ENCODE measurements around the gene LURAP1L. TPM values are rescaled to one million over a fixed set of nuclear protein-coding genes. Genes with fewer than 3 reads are reported as not detected.

The LURAP1L gene
- total RNA-seq (not detected), polyA plus RNA-seq (not detected), total RNA-seq (not detected)

GRCh38 chr9:12774861-12775678 is at the start of gene LURAP1L:
Gene LURAP1L (plus strand): TSS chr9:12775020. CDS start chr9:12775716, 696 bp downstream.
- DNase-seq (no peak), ATAC-seq (no peak)
- Mint-ChIP-seq H3K27me3 (peaks cover 17 to 27% (median 22%) of the 10 kb centered on the region in 5 donors), H3K4me3 (peak within 1 kb of the TSS in 2 of 10 donors; percentile 14 to 78), H3K4me1 (peaks cover 0 to 13% (median 9%) of the 10 kb centered on the region in 7 donors), H3K27ac (no peak within 1 kb of the TSS), H3K36me3 (peaks cover 0 to 8% (median 0%) of the 10 kb centered on the region in 5 donors), H3K9me3 (peaks cover 0 to 13% (median 7%) of the 10 kb centered on the region in 11 donors)
- intact Hi-C loops (cut with micrococcal nuclease): no loop called here
- Histone ChIP-seq H3K4me1 (ENCODE audit: control insufficient read depth in 2 of 2, insufficient read depth in 2 of 2, low read length in 2 of 2) (no peaks in the 10 kb centered on the region), H3K27ac (ENCODE audit: low read depth, low read length) (no peak within 1 kb of the TSS), H3K27me3 (ENCODE audit: control insufficient read depth in 2 of 2, insufficient read depth in 2 of 2, low read length in 2 of 2) (no peaks in the 10 kb centered on the region), H3K36me3 (ENCODE audit: control insufficient read depth in 2 of 3, insufficient read depth in 3 of 3, low read length in 3 of 3) (no peaks in the 10 kb centered on the region), H3K9me3 (ENCODE audit: control insufficient read depth in 2 of 3, low read length in 3 of 3) (no peaks in the 10 kb centered on the region), H3K4me3 (ENCODE audit: low read length) (no peak within 1 kb of the TSS)
- ChIA-PET CTCF (no interaction called here), POLR2A (no interaction called here)

- CTCF ChIA-PET: no interaction called here
- no peak overlapping the region for H3K4me3 ChIP-seq (ENCODE audit: low read length)
- no peaks in the 10 kb centered on the region for H3K4me1 ChIP-seq (ENCODE audit: control insufficient read depth in 2 of 2, insufficient read depth in 2 of 2, low read length in 2 of 2)
- Mint-ChIP-seq H3K4me3 (no peak overlapping the region), H3K36me3 (no peaks in the 10 kb centered on the region), H3K27me3 (no peaks in the 10 kb centered on the region), H3K4me1 (no peaks in the 10 kb centered on the region), H3K9me3 (peaks cover 3 to 42% (median 5%) of the 10 kb centered on the region in 11 donors), H3K27ac (no peak overlapping the region)
- intact Hi-C loops (cut with micrococcal nuclease): no loop called here
- no peaks in the 10 kb centered on the region for H3K9me3 ChIP-seq (ENCODE audit: control insufficient read depth in 2 of 3, low read length in 3 of 3)
- POLR2A ChIA-PET: no interaction called here
- H3K27me3 ChIP-seq (ENCODE audit: control insufficient read depth in 2 of 2, insufficient read depth in 2 of 2, low read length in 2 of 2): no peaks in the 10 kb centered on the region
- no peak for DNase-seq
- ATAC-seq: no peak
- H3K27ac ChIP-seq (ENCODE audit: low read depth, low read length): no peak overlapping the region
- no peaks in the 10 kb centered on the region for H3K36me3 ChIP-seq (ENCODE audit: control insufficient read depth in 2 of 3, insufficient read depth in 3 of 3, low read length in 3 of 3)
Observed at GRCh38 chr9:12726795-12727194, 48.0 kb upstream of the LURAP1L start.

- Histone ChIP-seq H3K36me3 (ENCODE audit: control insufficient read depth in 2 of 3, insufficient read depth in 3 of 3, low read length in 3 of 3) (no peaks in the 10 kb centered on the region), H3K4me1 (ENCODE audit: control insufficient read depth in 2 of 2, insufficient read depth in 2 of 2, low read length in 2 of 2) (no peaks in the 10 kb centered on the region), H3K27ac (ENCODE audit: low read depth, low read length) (no peak overlapping the region), H3K9me3 (ENCODE audit: control insufficient read depth in 2 of 3, low read length in 3 of 3) (no peaks in the 10 kb centered on the region), H3K4me3 (ENCODE audit: low read length) (no peak overlapping the region), H3K27me3 (ENCODE audit: control insufficient read depth in 2 of 2, insufficient read depth in 2 of 2, low read length in 2 of 2) (no peaks in the 10 kb centered on the region)
- no peaks in the 10 kb centered on the region for H3K27me3 Mint-ChIP-seq
- intact Hi-C loops (cut with micrococcal nuclease): no loop called here
- no peaks in the 10 kb centered on the region for H3K4me1 Mint-ChIP-seq
- no peak overlapping the region for H3K4me3 Mint-ChIP-seq
- H3K27ac Mint-ChIP-seq: no peak overlapping the region
- ATAC-seq (no peak), DNase-seq (no peak)
- POLR2A ChIA-PET: no interaction called here
- peaks cover 2 to 37% (median 9%) of the 10 kb centered on the region in 11 donors for H3K9me3 Mint-ChIP-seq
- H3K36me3 Mint-ChIP-seq: no peaks in the 10 kb centered on the region
- CTCF ChIA-PET: interaction anchor here (0.7 kb wide), 1 partner anchor 348 kb away, joined by 4 read pairs; no protein-coding TSS in a partner anchor
Observed at GRCh38 chr9:12730198-12730597, 44.6 kb upstream of the LURAP1L start.

- no peak overlapping the region for H3K4me3 Mint-ChIP-seq
- no peaks in the 10 kb centered on the region for H3K9me3 ChIP-seq (ENCODE audit: control insufficient read depth in 2 of 3, low read length in 3 of 3)
- no peaks in the 10 kb centered on the region for H3K36me3 Mint-ChIP-seq
- no peaks in the 10 kb centered on the region for H3K36me3 ChIP-seq (ENCODE audit: control insufficient read depth in 2 of 3, insufficient read depth in 3 of 3, low read length in 3 of 3)
- no peak overlapping the region for H3K27ac Mint-ChIP-seq
- H3K4me3 ChIP-seq (ENCODE audit: low read length): no peak overlapping the region
- ATAC-seq (no peak), DNase-seq (no peak)
- intact Hi-C loops (cut with micrococcal nuclease): no loop called here
- no peaks in the 10 kb centered on the region for H3K27me3 ChIP-seq (ENCODE audit: control insufficient read depth in 2 of 2, insufficient read depth in 2 of 2, low read length in 2 of 2)
- POLR2A ChIA-PET: no interaction called here
- H3K4me1 Mint-ChIP-seq: no peaks in the 10 kb centered on the region
- H3K27ac ChIP-seq (ENCODE audit: low read depth, low read length): no peak overlapping the region
- CTCF ChIA-PET: interaction anchor here (0.7 kb wide), 1 partner anchor 348 kb away, joined by 4 read pairs; no protein-coding TSS in a partner anchor
- no peaks in the 10 kb centered on the region for H3K27me3 Mint-ChIP-seq
- H3K4me1 ChIP-seq (ENCODE audit: control insufficient read depth in 2 of 2, insufficient read depth in 2 of 2, low read length in 2 of 2): no peaks in the 10 kb centered on the region
- peaks cover 2 to 43% (median 9%) of the 10 kb centered on the region in 11 donors for H3K9me3 Mint-ChIP-seq
Observed at GRCh38 chr9:12730927-12731326, 43.9 kb upstream of the LURAP1L start.

- Histone ChIP-seq H3K27ac (ENCODE audit: low read depth, low read length) (no peak overlapping the region), H3K36me3 (ENCODE audit: control insufficient read depth in 2 of 3, insufficient read depth in 3 of 3, low read length in 3 of 3) (no peaks in the 10 kb centered on the region), H3K9me3 (ENCODE audit: control insufficient read depth in 2 of 3, low read length in 3 of 3) (no peaks in the 10 kb centered on the region), H3K4me1 (ENCODE audit: control insufficient read depth in 2 of 2, insufficient read depth in 2 of 2, low read length in 2 of 2) (no peaks in the 10 kb centered on the region), H3K27me3 (ENCODE audit: control insufficient read depth in 2 of 2, insufficient read depth in 2 of 2, low read length in 2 of 2) (no peaks in the 10 kb centered on the region), H3K4me3 (ENCODE audit: low read length) (no peak overlapping the region)
- Mint-ChIP-seq H3K9me3 (peaks cover 2 to 38% (median 11%) of the 10 kb centered on the region in 11 donors), H3K36me3 (no peaks in the 10 kb centered on the region), H3K4me3 (no peak overlapping the region), H3K27ac (no peak overlapping the region), H3K27me3 (no peaks in the 10 kb centered on the region), H3K4me1 (no peaks in the 10 kb centered on the region)
- DNase-seq (no peak), ATAC-seq (no peak)
- POLR2A ChIA-PET: no interaction called here
- intact Hi-C loops (cut with micrococcal nuclease): no loop called here
- CTCF ChIA-PET: no interaction called here
Observed at GRCh38 chr9:12732971-12733370, 41.8 kb upstream of the LURAP1L start.

- Histone ChIP-seq H3K9me3 (ENCODE audit: control insufficient read depth in 2 of 3, low read length in 3 of 3) (no peaks in the 10 kb centered on the region), H3K4me1 (ENCODE audit: control insufficient read depth in 2 of 2, insufficient read depth in 2 of 2, low read length in 2 of 2) (no peaks in the 10 kb centered on the region), H3K27ac (ENCODE audit: low read depth, low read length) (no peak overlapping the region), H3K4me3 (ENCODE audit: low read length) (no peak overlapping the region), H3K36me3 (ENCODE audit: control insufficient read depth in 2 of 3, insufficient read depth in 3 of 3, low read length in 3 of 3) (no peaks in the 10 kb centered on the region), H3K27me3 (ENCODE audit: control insufficient read depth in 2 of 2, insufficient read depth in 2 of 2, low read length in 2 of 2) (no peaks in the 10 kb centered on the region)
- ChIA-PET POLR2A (no interaction called here), CTCF (no interaction called here)
- DNase-seq: no peak
- intact Hi-C loops (cut with micrococcal nuclease): no loop called here
- H3K27ac Mint-ChIP-seq: no peak overlapping the region
- peaks cover 2 to 23% (median 9%) of the 10 kb centered on the region in 11 donors for H3K9me3 Mint-ChIP-seq
- no peak for ATAC-seq
- H3K4me3 Mint-ChIP-seq: no peak overlapping the region
- H3K27me3 Mint-ChIP-seq: no peaks in the 10 kb centered on the region
- no peaks in the 10 kb centered on the region for H3K4me1 Mint-ChIP-seq
- H3K36me3 Mint-ChIP-seq: no peaks in the 10 kb centered on the region
Observed at GRCh38 chr9:12735665-12736064, 39.2 kb upstream of the LURAP1L start.

GRCh38 chr9:12737871-12738270 is 36.9 kb upstream of the LURAP1L start:
- no peak overlapping the region for H3K27ac Mint-ChIP-seq
- ChIA-PET CTCF (no interaction called here), POLR2A (no interaction called here)
- no peaks in the 10 kb centered on the region for H3K27me3 Mint-ChIP-seq
- ATAC-seq (no peak), DNase-seq (no peak)
- no peak overlapping the region for H3K4me3 Mint-ChIP-seq
- no peak overlapping the region for H3K27ac ChIP-seq (ENCODE audit: low read depth, low read length)
- no peaks in the 10 kb centered on the region for H3K4me1 ChIP-seq (ENCODE audit: control insufficient read depth in 2 of 2, insufficient read depth in 2 of 2, low read length in 2 of 2)
- intact Hi-C loops (cut with micrococcal nuclease): no loop called here
- no peaks in the 10 kb centered on the region for H3K4me1 Mint-ChIP-seq
- H3K36me3 ChIP-seq (ENCODE audit: control insufficient read depth in 2 of 3, insufficient read depth in 3 of 3, low read length in 3 of 3): no peaks in the 10 kb centered on the region
- no peaks in the 10 kb centered on the region for H3K9me3 ChIP-seq (ENCODE audit: control insufficient read depth in 2 of 3, low read length in 3 of 3)
- H3K36me3 Mint-ChIP-seq: no peaks in the 10 kb centered on the region
- no peaks in the 10 kb centered on the region for H3K27me3 ChIP-seq (ENCODE audit: control insufficient read depth in 2 of 2, insufficient read depth in 2 of 2, low read length in 2 of 2)
- H3K9me3 Mint-ChIP-seq: peaks cover 3 to 26% (median 10%) of the 10 kb centered on the region in 11 donors
- H3K4me3 ChIP-seq (ENCODE audit: low read length): no peak overlapping the region

All from naive thymus-derived CD4-positive, alpha-beta T cell (primary cell).